Liver (tissue), 9 donors: Measurements from ENCODE around the gene ASB17. TPM values are rescaled to one million over a fixed set of nuclear protein-coding genes. Genes with fewer than 3 reads are reported as not detected.
"Not testable (repeated sequence)": the region's sequence is repeated elsewhere in the genome, so short reads cannot be mapped to it uniquely, and the experiment has no call there.

Experiments
- DNase-seq: peaks from one replicate; pipeline ENCODE4 v3.0.0-alpha.2; 2017; ENCODE audit warnings: low spot score
- H3K27ac ChIP-seq, 2 donors: one replicate each; pipeline ENCODE4 v1.7.0; 2013; ENCODE audit warnings: inconsistent platforms in 2 of 2, low read length in 2 of 2, control low read depth in 1 of 2, low read depth in 1 of 2, mild to moderate bottlenecking in 1 of 2
- H3K27me3 ChIP-seq, 4 donors: one replicate each; pipeline versions ENCODE4 v1.6.1 to v1.7.0; 2013; ENCODE audit warnings: low read length in 3 of 4, inconsistent platforms in 1 of 4, mild to moderate bottlenecking in 1 of 4, moderate library complexity in 1 of 4; ENCODE audit not compliant: control insufficient read depth in 4 of 4, insufficient read depth in 4 of 4
- H3K36me3 ChIP-seq, 4 donors: one replicate each; pipeline versions ENCODE4 v1.6.1 to v1.7.0; 2013; ENCODE audit warnings: low read length in 3 of 4, mild to moderate bottlenecking in 3 of 4, low read depth in 1 of 4, moderate library complexity in 1 of 4; ENCODE audit not compliant: control insufficient read depth in 4 of 4, insufficient read depth in 3 of 4
- H3K4me1 ChIP-seq, 4 donors: one replicate each; pipeline versions ENCODE4 v1.6.1 to v1.7.0; 2013; ENCODE audit warnings: low read length in 3 of 4, mild to moderate bottlenecking in 3 of 4, moderate library complexity in 1 of 4; ENCODE audit not compliant: control insufficient read depth in 4 of 4, insufficient read depth in 4 of 4
- H3K4me3 ChIP-seq, 3 donors: one replicate each; pipeline versions ENCODE4 v1.6.1 to v1.7.0; 2013; ENCODE audit warnings: low read length in 3 of 3, control low read depth in 1 of 3, low read depth in 1 of 3, mild to moderate bottlenecking in 1 of 3
- H3K9ac ChIP-seq, 2 donors: one replicate each; pipeline ENCODE4 v1.7.0; 2013; ENCODE audit warnings: low read length in 2 of 2, mild to moderate bottlenecking in 2 of 2, moderate library complexity in 2 of 2, control low read depth in 1 of 2, low read depth in 1 of 2
- H3K9me3 ChIP-seq, 4 donors: one replicate each; pipeline versions ENCODE4 v1.6.1 to v1.7.0; 2013; ENCODE audit warnings: low read length in 3 of 4; ENCODE audit not compliant: control insufficient read depth in 4 of 4
- EGR1 ChIP-seq, 2 donors: IDR thresholded peaks; 2 replicates each; pipeline ENCODE4 v1.6.1; 2016 to 2018; ENCODE audit warnings: antibody characterized with exemption in 2 of 2, low read depth in 2 of 2
- FOXA1 ChIP-seq: IDR thresholded peaks from 2 replicates; pipeline ENCODE4 v1.6.1; 2016; ENCODE audit warnings: antibody characterized with exemption
- FOXA2 ChIP-seq: IDR thresholded peaks from 2 replicates; pipeline ENCODE4 v1.6.1; 2016; ENCODE audit warnings: antibody characterized with exemption
- GABPA ChIP-seq, 2 donors: IDR thresholded peaks in 1 of 2; conservative IDR thresholded peaks in 1 of 2; 2 replicates each; pipeline ENCODE4 v1.6.1; 2016; ENCODE audit warnings: antibody characterized with exemption in 2 of 2, mild to moderate bottlenecking in 1 of 2, moderate library complexity in 1 of 2
- HNF4A ChIP-seq, 2 donors: conservative IDR thresholded peaks; 2 replicates each; pipeline ENCODE4 v1.6.1; 2016; ENCODE audit warnings: antibody characterized with exemption in 2 of 2, mild to moderate bottlenecking in 2 of 2
- HNF4G ChIP-seq: IDR thresholded peaks from 2 replicates; pipeline ENCODE4 v1.6.1; 2016; ENCODE audit warnings: antibody characterized with exemption
- JUND ChIP-seq, 2 donors: IDR thresholded peaks; 2 replicates each; pipeline ENCODE4 v1.6.1; 2016; ENCODE audit warnings: antibody characterized with exemption in 2 of 2
- NR2F2 ChIP-seq: IDR thresholded peaks from 2 replicates; pipeline ENCODE4 v1.6.1; 2016; ENCODE audit warnings: antibody characterized with exemption
- RAD21 ChIP-seq, 2 donors: IDR thresholded peaks; 2 replicates each; pipeline ENCODE4 v1.6.1; 2016; ENCODE audit warnings: antibody characterized with exemption in 2 of 2, mild to moderate bottlenecking in 2 of 2
- RXRA ChIP-seq, 2 donors: IDR thresholded peaks; 2 replicates each; pipeline ENCODE4 v1.6.1; 2017 to 2018; ENCODE audit warnings: antibody characterized with exemption in 2 of 2, mild to moderate bottlenecking in 1 of 2
- SP1 ChIP-seq: IDR thresholded peaks from 2 replicates; pipeline ENCODE4 v1.6.1; 2018; ENCODE audit warnings: antibody characterized with exemption, mild to moderate bottlenecking
- TAF1 ChIP-seq: conservative IDR thresholded peaks from 2 replicates; pipeline ENCODE4 v1.6.1; 2016; ENCODE audit warnings: antibody characterized with exemption, mild to moderate bottlenecking
- YY1 ChIP-seq: IDR thresholded peaks from 2 replicates; pipeline ENCODE4 v1.6.1; 2016; ENCODE audit warnings: antibody characterized with exemption, mild to moderate bottlenecking
- WGBS: extraction: QIAGEN DNeasy Blood & Tissue Kit; methylation state at CpG from one replicate; pipeline ENCODE4 v1.1.7; 2013; 5-methylcytosine and 5-hydroxymethylcytosine counted together
- polyA plus RNA-seq, 2 donors: library from polyadenylated mRNA; stranded (reverse) in 1 of 2; unstranded in 1 of 2; fragments of 200-250 nt in 1 of 2; fragments of >200 nt in 1 of 2; fragmentation: Nextera tagmentation in 1 of 2; extraction: Ambion mirVana in 1 of 2; gene quantifications; one replicate each; pipeline versions ENCODE4 v1.2.1 to v1.2.3, GENCODE V29; 2013 to 2015
- total RNA-seq, 2 donors: library from RNA; depleted of rRNA; stranded (reverse); fragments of >200 nt; gene quantifications; one replicate each; pipeline ENCODE4 v1.2.3, GENCODE V29; 2014
- TF ChIP-seq, protein P1 (sequence below): fragments of 150-350 bp; IDR thresholded peaks from 2 replicates; pipeline ENCODE4 v1.5.1; 2017; ENCODE audit warnings: improper control_type of control experiment, low read depth, low read length; ENCODE audit not compliant: missing input control
- TF ChIP-seq, protein P2 (sequence below): IDR thresholded peaks from 2 replicates; pipeline ENCODE4 v1.6.1; 2016; ENCODE audit warnings: antibody characterized with exemption
- TF ChIP-seq, protein P3 (sequence below): IDR thresholded peaks from 2 replicates; pipeline ENCODE4 v1.6.1; 2016; ENCODE audit warnings: antibody characterized with exemption
- TF ChIP-seq, protein P4 (sequence below): IDR thresholded peaks from 2 replicates; pipeline ENCODE4 v1.6.1; 2016; ENCODE audit warnings: antibody characterized with exemption
- donor health status: healthy.
- donor health status: healthy.
- donor health status: healthy.
- donor health status: healthy.
- donor health status: healthy.

The ASB17 gene
- total and polyA plus RNA-seq, 4 donors, result not detected

DNA sequence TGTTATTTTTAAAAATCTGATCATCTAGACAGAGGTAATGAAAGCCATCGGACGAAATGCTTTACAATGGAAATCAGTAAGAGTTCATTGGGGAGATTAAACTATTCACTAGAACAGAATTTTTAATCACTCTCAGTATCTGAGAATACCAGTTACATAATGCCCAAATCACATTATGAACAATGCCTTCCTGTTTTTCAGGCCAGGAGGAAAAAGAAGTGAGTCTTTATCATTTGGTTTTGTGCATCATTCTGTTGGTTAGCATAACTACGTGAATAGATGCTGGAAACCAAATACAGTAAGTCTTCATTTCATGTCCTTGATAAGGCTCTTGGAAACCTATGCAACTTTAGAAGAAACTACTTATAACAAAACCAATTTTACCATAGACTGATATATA is 18.0 kb upstream of the ASB17 start (continued):
- TF ChIP-seq, protein P1, sequence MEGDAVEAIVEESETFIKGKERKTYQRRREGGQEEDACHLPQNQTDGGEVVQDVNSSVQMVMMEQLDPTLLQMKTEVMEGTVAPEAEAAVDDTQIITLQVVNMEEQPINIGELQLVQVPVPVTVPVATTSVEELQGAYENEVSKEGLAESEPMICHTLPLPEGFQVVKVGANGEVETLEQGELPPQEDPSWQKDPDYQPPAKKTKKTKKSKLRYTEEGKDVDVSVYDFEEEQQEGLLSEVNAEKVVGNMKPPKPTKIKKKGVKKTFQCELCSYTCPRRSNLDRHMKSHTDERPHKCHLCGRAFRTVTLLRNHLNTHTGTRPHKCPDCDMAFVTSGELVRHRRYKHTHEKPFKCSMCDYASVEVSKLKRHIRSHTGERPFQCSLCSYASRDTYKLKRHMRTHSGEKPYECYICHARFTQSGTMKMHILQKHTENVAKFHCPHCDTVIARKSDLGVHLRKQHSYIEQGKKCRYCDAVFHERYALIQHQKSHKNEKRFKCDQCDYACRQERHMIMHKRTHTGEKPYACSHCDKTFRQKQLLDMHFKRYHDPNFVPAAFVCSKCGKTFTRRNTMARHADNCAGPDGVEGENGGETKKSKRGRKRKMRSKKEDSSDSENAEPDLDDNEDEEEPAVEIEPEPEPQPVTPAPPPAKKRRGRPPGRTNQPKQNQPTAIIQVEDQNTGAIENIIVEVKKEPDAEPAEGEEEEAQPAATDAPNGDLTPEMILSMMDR, result no peak
- TF ChIP-seq, protein P2, sequence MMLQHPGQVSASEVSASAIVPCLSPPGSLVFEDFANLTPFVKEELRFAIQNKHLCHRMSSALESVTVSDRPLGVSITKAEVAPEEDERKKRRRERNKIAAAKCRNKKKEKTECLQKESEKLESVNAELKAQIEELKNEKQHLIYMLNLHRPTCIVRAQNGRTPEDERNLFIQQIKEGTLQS, result no peak
- TF ChIP-seq EGR1 (IDR thresholded peaks at IDR 0.05; ENCODE audit: low read depth in 2 of 2), result no peak
- TF ChIP-seq NR2F2, result no peak
- TF ChIP-seq SP1, result no peak
- no peak for TF ChIP-seq YY1

DNA sequence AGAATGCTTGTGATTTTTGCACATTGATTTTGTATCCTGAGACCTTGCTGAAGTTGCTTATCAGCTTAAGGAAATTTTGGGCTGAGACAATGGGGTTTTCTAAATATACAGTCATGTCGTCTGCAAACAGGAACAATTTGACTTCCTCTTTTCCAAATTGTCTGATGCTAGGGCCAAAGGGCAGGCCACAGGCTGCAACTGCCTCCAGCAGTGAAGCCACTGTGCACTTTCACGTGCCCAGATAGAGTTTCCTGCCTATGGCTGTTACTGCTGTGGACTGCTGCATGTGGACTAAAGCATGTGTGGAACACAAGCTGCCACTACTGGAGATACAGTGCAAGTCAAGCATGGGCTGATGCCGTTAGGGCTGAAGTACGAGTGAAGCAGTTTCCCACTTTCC is 10.8 kb upstream of the ASB17 start:
- not testable (repeated sequence) for H3K4me3 ChIP-seq, H3K9me3 ChIP-seq, H3K36me3 ChIP-seq, H3K9ac ChIP-seq, H3K27ac ChIP-seq, DNase-seq, H3K27me3 ChIP-seq, H3K4me1 ChIP-seq
- peak; percentile 88 for TF ChIP-seq NR2F2
- 57% methylated on average over 4 of the region's 4 CpGs for WGBS

DNA sequence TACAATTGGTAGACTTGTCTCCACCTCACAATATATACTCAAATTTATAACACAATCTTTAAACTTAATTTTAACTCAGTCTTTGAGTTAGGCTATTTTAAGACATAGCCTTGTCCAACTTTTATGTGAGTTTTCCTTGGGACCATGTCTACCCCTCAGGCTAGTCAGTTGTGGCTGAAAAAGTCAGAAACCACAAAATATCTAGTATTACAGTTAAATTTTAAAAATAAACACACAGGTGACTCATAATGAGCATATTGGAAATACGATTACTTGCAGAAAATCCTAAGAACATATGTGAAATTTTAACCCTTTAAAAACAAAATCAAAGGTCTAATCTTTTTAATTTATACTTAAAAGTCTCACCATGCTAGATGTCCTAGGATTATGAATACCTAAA is 4.8 kb upstream of the ASB17 start:
- no peak for TF ChIP-seq GABPA (IDR thresholded peaks at IDR 0.05 in 1 of 2, conservative IDR thresholded peaks at IDR 0.05 in 1 of 2)
- TF ChIP-seq, protein P3, sequence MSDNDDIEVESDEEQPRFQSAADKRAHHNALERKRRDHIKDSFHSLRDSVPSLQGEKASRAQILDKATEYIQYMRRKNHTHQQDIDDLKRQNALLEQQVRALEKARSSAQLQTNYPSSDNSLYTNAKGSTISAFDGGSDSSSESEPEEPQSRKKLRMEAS, result no peak
- TF ChIP-seq FOXA2, result no peak
- TF ChIP-seq NR2F2, result no peak
- TF ChIP-seq RXRA (IDR thresholded peaks at IDR 0.05), result no peak
- TF ChIP-seq, protein P4, sequence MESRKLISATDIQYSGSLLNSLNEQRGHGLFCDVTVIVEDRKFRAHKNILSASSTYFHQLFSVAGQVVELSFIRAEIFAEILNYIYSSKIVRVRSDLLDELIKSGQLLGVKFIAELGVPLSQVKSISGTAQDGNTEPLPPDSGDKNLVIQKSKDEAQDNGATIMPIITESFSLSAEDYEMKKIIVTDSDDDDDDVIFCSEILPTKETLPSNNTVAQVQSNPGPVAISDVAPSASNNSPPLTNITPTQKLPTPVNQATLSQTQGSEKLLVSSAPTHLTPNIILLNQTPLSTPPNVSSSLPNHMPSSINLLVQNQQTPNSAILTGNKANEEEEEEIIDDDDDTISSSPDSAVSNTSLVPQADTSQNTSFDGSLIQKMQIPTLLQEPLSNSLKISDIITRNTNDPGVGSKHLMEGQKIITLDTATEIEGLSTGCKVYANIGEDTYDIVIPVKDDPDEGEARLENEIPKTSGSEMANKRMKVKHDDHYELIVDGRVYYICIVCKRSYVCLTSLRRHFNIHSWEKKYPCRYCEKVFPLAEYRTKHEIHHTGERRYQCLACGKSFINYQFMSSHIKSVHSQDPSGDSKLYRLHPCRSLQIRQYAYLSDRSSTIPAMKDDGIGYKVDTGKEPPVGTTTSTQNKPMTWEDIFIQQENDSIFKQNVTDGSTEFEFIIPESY, result no peak
- no peak for TF ChIP-seq YY1
- TF ChIP-seq, protein P2, result no peak
- TF ChIP-seq HNF4A (conservative IDR thresholded peaks at IDR 0.05), result no peak
- TF ChIP-seq JUND (IDR thresholded peaks at IDR 0.05), result no peak
- TF ChIP-seq TAF1, result no peak
- TF ChIP-seq RAD21 (IDR thresholded peaks at IDR 0.05), result no peak
- TF ChIP-seq EGR1 (IDR thresholded peaks at IDR 0.05; ENCODE audit: low read depth in 2 of 2), result no peak
- TF ChIP-seq HNF4G, result no peak
- no peak for TF ChIP-seq SP1
- TF ChIP-seq FOXA1, result no peak
- DNase-seq, result no peak
- peaks cover 0 to 3% (median 0%) of the 10 kb centered on the region in 4 donors for H3K9me3 ChIP-seq
- H3K36me3 ChIP-seq, result no peaks in the 10 kb centered on the region
- H3K27me3 ChIP-seq, result no peaks in the 10 kb centered on the region
- no peak overlapping the region for H3K4me3 ChIP-seq
- no peak overlapping the region for H3K27ac ChIP-seq
- no peak overlapping the region for H3K9ac ChIP-seq
- WGBS, result 43% methylated on average over 1 of the region's 1 CpG
- H3K4me1 ChIP-seq, result no peaks in the 10 kb centered on the region
